GM21576 (cell line): Measurements from ENCODE around the gene TOPBP1.
A peak's percentile ranks its signal among the peaks of the same experiment; 100 is the strongest.
"Not testable (repeated sequence)": the region's sequence is repeated elsewhere in the genome, so short reads cannot be mapped to it uniquely, and the experiment has no call there.

Source experiments
- ATAC-seq: cut with Tn5 transposase; IDR thresholded peaks from one replicate; pipeline ENCODE4 v1.9.1; 2021; ENCODE audit warnings: mild to moderate bottlenecking, moderate library complexity; ENCODE audit not compliant: unreplicated experiment

The TOPBP1 gene

GRCh38 chr3:133675631-133676335, 14.0 kb upstream of the TOPBP1 start:
- peak; percentile 60 for ATAC-seq

- no peak for ATAC-seq
Measured at GRCh38 chr3:133674290-133674919, 12.7 kb upstream of the TOPBP1 start.

- ATAC-seq: no peak
Measured at GRCh38 chr3:133673746-133674145, 12.0 kb upstream of the TOPBP1 start.

GRCh38 chr3:133672461-133672860, 10.7 kb upstream of the TOPBP1 start:
- ATAC-seq: no peak

GRCh38 chr3:133670525-133670995, 8.8 kb upstream of the TOPBP1 start:
- ATAC-seq: no peak

GRCh38 chr3:133669949-133670524, 8.3 kb upstream of the TOPBP1 start:
- ATAC-seq: no peak

GRCh38 chr3:133667118-133667517, 5.4 kb upstream of the TOPBP1 start:
- ATAC-seq: no peak

GRCh38 chr3:133665188-133665587, 3.4 kb upstream of the TOPBP1 start:
- ATAC-seq: not testable (repeated sequence)

GRCh38 chr3:133663569-133664313, 2.0 kb upstream of the TOPBP1 start:
- ATAC-seq: peak; percentile 52

- peak; percentile 52 for ATAC-seq
Measured at GRCh38 chr3:133662278-133662651, 524 bp upstream of the TOPBP1 start.

- ATAC-seq: no peak
Measured at GRCh38 chr3:133659806-133660205, 1.9 kb downstream of the TOPBP1 start.

GRCh38 chr3:133655731-133656515, 5.8 kb downstream of the TOPBP1 start:
- ATAC-seq: no peak

- ATAC-seq: no peak
Measured at GRCh38 chr3:133649486-133650068, 12.2 kb downstream of the TOPBP1 start.

GRCh38 chr3:133644768-133645167, 17.0 kb downstream of the TOPBP1 start:
- no peak for ATAC-seq

- no peak for ATAC-seq
Measured at GRCh38 chr3:133643611-133644010, 18.1 kb downstream of the TOPBP1 start.

- ATAC-seq: no peak
Measured at GRCh38 chr3:133641254-133641653, 20.5 kb downstream of the TOPBP1 start.

- no peak for ATAC-seq
Measured at GRCh38 chr3:133633439-133633838, 28.3 kb downstream of the TOPBP1 start.

GRCh38 chr3:133629146-133629545, 32.6 kb downstream of the TOPBP1 start:
- ATAC-seq: no peak

GRCh38 chr3:133627789-133628188, 34.0 kb downstream of the TOPBP1 start:
- no peak for ATAC-seq

GRCh38 chr3:133620066-133620784, 41.5 kb downstream of the TOPBP1 start:
- ATAC-seq: peak; percentile 99
